GM04503 (cell line): Measurements from ENCODE around the gene CYP39A1.

Source experiments
- DNase-seq: peaks from one replicate; pipeline ENCODE4 v3.0.0-alpha.2; 2012; ENCODE audit warnings: low read depth

Gene CYP39A1

GRCh38 chr6:46511320-46511719 lies 141.3 kb downstream of the CYP39A1 start:
- DNase-seq: no peak

- peak; percentile 64 for DNase-seq
These were observed 142.0 kb downstream of the CYP39A1 start for GRCh38 chr6:46510651-46511050.

GRCh38 chr6:46509981-46510510 lies 142.6 kb downstream of the CYP39A1 start:
- no peak for DNase-seq

- DNase-seq: no peak
These were observed 143.6 kb downstream of the CYP39A1 start for GRCh38 chr6:46509063-46509462.

GRCh38 chr6:46507426-46507825 lies 145.2 kb downstream of the CYP39A1 start:
- DNase-seq: no peak

GRCh38 chr6:46505693-46506512 lies 146.7 kb downstream of the CYP39A1 start:
- no peak for DNase-seq

GRCh38 chr6:46504242-46504641 lies 148.4 kb downstream of the CYP39A1 start:
- DNase-seq: no peak

GRCh38 chr6:46502486-46503119 lies 150.0 kb downstream of the CYP39A1 start:
- no peak for DNase-seq

GRCh38 chr6:46501136-46502089 lies 151.2 kb downstream of the CYP39A1 start:
- no peak for DNase-seq

- DNase-seq: no peak
These were observed 152.2 kb downstream of the CYP39A1 start for GRCh38 chr6:46500382-46500781.
